Liver (tissue), 3 donors: ENCODE results near the gene OR2S2.

Experiments
- HNF4G ChIP-seq: IDR thresholded peaks from 2 replicates; pipeline ENCODE4 v1.6.1; 2016; ENCODE audit warnings: antibody characterized with exemption
- SP1 ChIP-seq: IDR thresholded peaks from 2 replicates; pipeline ENCODE4 v1.6.1; 2018; ENCODE audit warnings: antibody characterized with exemption, mild to moderate bottlenecking
- TAF1 ChIP-seq: conservative IDR thresholded peaks from 2 replicates; pipeline ENCODE4 v1.6.1; 2016; ENCODE audit warnings: antibody characterized with exemption, mild to moderate bottlenecking
- TF ChIP-seq, protein P1 (sequence below): fragments of 150-350 bp; IDR thresholded peaks from 2 replicates; pipeline ENCODE4 v1.5.1; 2017; ENCODE audit warnings: improper control_type of control experiment, low read depth, low read length; ENCODE audit not compliant: missing input control
- TF ChIP-seq, protein P2 (sequence below): IDR thresholded peaks from 2 replicates; pipeline ENCODE4 v1.6.1; 2016; ENCODE audit warnings: antibody characterized with exemption, mild to moderate bottlenecking
- TF ChIP-seq, protein P3 (sequence below): IDR thresholded peaks from 2 replicates; pipeline ENCODE4 v1.6.1; 2016; ENCODE audit warnings: antibody characterized with exemption
- donor health status: healthy.
- donor health status: healthy.

- TF ChIP-seq, protein P1, sequence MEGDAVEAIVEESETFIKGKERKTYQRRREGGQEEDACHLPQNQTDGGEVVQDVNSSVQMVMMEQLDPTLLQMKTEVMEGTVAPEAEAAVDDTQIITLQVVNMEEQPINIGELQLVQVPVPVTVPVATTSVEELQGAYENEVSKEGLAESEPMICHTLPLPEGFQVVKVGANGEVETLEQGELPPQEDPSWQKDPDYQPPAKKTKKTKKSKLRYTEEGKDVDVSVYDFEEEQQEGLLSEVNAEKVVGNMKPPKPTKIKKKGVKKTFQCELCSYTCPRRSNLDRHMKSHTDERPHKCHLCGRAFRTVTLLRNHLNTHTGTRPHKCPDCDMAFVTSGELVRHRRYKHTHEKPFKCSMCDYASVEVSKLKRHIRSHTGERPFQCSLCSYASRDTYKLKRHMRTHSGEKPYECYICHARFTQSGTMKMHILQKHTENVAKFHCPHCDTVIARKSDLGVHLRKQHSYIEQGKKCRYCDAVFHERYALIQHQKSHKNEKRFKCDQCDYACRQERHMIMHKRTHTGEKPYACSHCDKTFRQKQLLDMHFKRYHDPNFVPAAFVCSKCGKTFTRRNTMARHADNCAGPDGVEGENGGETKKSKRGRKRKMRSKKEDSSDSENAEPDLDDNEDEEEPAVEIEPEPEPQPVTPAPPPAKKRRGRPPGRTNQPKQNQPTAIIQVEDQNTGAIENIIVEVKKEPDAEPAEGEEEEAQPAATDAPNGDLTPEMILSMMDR, result no peak
- TF ChIP-seq, protein P2, sequence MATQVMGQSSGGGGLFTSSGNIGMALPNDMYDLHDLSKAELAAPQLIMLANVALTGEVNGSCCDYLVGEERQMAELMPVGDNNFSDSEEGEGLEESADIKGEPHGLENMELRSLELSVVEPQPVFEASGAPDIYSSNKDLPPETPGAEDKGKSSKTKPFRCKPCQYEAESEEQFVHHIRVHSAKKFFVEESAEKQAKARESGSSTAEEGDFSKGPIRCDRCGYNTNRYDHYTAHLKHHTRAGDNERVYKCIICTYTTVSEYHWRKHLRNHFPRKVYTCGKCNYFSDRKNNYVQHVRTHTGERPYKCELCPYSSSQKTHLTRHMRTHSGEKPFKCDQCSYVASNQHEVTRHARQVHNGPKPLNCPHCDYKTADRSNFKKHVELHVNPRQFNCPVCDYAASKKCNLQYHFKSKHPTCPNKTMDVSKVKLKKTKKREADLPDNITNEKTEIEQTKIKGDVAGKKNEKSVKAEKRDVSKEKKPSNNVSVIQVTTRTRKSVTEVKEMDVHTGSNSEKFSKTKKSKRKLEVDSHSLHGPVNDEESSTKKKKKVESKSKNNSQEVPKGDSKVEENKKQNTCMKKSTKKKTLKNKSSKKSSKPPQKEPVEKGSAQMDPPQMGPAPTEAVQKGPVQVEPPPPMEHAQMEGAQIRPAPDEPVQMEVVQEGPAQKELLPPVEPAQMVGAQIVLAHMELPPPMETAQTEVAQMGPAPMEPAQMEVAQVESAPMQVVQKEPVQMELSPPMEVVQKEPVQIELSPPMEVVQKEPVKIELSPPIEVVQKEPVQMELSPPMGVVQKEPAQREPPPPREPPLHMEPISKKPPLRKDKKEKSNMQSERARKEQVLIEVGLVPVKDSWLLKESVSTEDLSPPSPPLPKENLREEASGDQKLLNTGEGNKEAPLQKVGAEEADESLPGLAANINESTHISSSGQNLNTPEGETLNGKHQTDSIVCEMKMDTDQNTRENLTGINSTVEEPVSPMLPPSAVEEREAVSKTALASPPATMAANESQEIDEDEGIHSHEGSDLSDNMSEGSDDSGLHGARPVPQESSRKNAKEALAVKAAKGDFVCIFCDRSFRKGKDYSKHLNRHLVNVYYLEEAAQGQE, result no peak
- TF ChIP-seq SP1 (no peak), TAF1 (no peak), HNF4G (no peak)
- TF ChIP-seq, protein P3, sequence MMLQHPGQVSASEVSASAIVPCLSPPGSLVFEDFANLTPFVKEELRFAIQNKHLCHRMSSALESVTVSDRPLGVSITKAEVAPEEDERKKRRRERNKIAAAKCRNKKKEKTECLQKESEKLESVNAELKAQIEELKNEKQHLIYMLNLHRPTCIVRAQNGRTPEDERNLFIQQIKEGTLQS, result no peak
Observed at GRCh38 chr9:35915681-35916294, 42.2 kb downstream of the OR2S2 start.
